Activated T-cell treated with anti-CD3 and anti-CD28 coated beads, Interleukin-2, amount 50 U/mL, for 48 hours (primary cell): Measurements from ENCODE around the gene CNNM2.

Source experiments
- DNase-seq, 2 experiments: peaks; one replicate each; pipeline ENCODE4 v3.0.0-alpha.2; 2020

The CNNM2 gene

DNA sequence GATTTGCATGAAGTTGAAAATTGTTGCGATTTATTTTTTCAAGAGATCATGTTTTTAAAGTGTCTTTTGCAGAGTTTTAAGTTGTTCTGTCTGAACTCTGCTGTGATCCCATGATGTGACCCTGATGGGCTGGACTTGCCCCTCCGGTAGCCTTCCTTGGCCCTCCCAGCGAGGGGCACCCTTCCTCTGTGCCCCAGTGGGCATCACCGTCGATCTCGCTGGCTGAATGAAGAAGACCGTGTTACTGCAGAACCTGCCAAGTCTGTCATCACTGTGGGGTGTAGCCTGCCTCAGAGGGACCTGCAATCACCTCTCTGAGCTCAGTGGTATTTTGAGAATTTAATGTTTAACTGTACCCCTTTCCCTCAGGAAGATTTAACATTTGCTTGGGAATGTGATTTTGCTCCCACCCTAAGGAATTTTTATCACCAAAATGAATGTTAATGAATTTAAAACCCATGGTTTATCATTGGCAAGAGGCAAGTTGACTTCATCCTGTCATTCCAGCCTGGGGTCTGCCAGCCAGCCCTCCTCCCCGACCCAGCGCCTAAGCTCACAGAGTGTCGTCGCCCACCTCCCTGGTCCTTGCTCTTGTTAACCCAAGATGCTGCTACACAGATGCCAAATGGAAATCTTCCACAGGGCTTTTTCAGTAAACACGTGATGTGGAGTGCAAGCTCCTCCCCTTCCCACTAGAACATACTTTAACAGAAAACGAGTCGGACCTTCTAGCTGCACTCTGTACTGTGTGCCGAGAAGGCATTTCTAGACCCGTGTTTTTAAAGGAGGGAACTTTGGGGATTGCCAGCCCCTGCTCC is 159.6 kb downstream of the CNNM2 start:
- no peak for DNase-seq

DNA sequence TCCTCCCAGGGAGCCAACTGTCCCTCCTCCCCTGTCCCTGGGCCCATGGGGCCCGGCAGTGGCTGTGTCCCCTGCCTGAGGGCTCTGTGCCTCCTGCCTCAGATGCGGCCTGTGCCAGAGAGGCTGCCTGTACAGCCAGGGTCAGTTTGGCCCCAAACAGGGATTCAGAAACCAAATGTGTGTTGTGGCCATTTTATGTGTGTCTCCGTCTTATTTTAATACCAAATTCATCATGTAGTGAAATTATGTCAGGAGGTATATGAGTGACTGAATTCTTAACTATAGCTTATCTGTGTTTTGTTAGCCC is 160.2 kb downstream of the CNNM2 start:
- DNase-seq: no peak

DNA sequence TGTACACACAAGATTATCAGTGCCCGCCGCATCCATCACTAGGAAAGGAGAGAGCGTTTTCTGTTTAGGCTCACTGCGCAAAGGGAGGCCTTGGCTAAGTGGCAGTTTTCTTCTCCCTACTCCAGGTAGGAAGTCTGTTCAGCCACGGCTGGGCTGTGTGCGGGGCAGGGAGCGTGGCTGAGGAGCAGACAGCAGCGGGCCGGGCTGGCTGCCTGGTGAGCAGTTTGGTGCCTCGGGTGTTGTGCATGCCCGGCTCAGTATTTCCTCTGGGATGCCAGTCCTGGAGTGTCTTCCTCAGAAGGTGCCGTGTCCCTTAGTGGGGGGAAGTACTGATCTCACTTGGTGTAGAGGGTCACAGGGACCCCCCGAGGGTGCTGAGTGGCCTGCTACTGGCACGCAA is 160.6 kb downstream of the CNNM2 start:
- DNase-seq: no peak

DNA sequence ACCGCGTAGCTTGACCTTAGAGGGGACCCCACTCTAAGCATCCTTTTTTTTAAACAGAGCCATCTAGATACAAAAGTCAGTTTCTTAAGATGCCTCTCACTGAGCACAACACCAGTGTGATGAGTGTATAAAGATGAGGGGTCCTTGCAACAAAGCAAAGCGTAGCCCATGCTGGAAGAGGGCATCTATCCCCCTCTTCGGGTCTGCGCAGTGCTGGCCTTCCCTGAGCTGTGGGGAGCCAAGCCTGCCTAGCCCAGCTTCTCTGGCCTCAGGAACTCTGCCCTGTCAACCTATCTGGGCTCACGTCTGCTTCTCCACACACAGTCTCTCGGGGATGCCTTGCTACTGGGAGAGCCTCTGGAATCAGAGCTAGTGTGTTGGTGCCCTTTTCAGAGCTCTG is 161.0 kb downstream of the CNNM2 start:
- no peak for DNase-seq

DNA sequence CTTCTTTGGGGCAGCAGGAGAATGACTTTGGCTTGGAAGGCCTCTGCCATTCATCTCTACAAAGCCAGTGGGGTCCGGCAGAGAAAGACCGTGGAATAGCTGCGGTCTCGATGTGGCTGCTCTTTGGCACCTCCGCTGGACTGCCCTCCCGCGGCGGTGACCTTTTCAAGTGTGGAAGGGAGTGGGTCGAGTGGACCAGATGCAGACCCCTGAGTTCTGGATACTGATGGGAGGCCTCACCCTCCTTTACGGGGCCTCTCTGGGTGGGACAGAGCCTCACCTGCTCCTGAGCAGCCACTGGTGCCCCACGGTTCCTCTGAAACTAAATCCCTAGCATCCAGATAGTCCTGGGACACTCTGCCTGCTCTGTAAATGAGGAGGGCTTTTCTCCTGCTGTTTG is 161.9 kb downstream of the CNNM2 start:
- DNase-seq: no peak

DNA sequence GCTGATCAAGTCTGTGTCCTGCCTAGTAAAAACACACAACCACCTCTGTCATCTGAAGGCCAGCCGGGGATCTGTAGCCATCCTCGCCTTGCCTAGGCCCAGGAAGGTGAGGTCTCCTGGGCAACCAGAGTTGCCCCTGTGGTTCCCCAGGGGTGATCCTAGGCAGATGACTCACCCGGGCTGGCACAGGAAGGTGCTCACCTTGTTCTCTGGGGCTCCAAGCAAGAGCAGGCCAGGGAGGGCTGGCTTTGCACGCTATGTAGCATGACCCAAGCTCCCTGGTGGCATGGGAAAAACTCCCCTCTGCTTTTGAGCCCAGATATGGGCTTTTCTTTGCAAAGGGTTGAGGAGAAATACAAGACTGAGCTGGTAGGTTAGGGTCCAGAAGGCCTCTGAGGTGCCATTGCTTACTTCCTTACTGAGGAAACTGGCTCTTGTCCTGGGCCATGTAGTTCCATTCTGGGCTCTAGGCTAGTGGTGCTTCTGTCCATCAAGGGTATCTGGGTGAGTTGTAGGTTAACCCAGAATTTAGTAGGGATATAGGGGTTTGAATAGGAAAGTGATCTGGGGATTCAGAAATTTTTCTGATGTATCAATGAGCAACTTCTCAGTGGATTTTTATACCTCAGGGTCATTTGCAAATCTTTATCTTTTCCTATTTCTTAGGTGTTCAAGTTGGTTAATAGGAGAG is 162.9 kb downstream of the CNNM2 start:
- DNase-seq: no peak

DNA sequence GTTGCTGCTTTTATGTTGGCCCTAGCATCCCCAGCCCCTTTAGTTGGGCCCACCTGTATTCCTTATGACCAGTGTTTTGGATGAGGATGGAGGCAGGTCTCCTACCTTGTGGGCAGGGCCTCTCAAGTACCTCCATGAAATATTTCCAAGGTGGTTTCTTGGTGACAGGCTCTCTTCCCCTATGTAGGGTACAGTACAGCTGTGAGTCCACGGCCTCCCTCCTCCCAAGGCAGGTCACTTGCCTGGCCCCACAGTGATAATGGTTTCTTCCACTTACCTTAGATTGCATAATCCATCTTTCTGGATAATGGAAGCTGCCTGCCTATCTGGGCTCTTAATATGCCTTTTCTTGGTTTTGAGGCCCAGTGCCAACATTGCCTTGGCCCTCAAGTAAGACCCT is 164.6 kb downstream of the CNNM2 start:
- no peak for DNase-seq

DNA sequence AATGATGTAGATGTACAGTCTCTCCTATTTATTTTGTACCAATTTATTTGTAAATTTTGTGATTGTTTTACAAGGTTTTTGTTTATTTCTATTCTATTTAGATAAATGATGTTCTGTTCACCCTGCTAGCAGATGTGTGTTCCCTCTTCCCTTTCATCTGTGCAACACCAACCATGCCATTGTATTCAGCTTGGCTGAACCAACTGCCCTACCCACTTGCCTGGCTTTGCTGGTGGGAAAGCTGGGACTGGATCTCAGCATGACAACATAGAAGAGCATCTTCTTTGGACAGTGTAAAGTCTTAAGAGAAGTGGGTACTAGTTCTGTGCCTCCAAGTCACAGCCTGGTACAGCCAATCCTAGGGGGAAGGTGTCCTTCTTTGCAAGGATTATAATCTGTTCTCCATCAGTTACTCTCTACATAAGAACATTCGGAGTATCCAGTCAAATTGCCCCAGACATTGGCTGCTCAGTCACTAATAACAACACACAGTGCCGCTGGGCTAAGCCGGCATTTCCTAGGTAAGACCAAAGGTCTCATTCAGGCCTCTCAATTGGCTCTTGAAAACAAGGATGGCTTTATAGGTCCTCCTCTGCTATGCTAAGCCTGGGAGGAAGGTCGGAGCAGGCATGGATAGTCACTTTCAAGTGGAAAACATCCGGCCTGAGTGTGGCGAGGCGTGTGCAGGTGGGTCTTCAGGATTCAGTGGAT is 165.3 kb downstream of the CNNM2 start:
- DNase-seq: no peak

DNA sequence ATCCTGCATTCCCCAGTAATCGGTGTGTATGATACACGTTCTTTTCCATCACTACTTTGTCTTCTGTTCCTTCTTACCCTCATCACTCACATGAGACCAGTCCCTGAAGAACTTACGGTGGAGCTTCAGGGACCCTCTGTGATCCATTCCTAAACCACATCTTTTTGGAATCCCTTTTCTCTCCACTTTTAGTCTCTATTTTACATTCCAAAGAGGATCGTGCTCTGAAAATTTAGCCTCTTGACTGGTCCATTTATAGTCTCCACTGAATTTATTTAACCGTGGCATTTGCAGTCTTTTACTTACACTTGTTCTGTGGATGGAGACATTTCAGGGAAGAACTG is 165.9 kb downstream of the CNNM2 start:
- no peak for DNase-seq

DNA sequence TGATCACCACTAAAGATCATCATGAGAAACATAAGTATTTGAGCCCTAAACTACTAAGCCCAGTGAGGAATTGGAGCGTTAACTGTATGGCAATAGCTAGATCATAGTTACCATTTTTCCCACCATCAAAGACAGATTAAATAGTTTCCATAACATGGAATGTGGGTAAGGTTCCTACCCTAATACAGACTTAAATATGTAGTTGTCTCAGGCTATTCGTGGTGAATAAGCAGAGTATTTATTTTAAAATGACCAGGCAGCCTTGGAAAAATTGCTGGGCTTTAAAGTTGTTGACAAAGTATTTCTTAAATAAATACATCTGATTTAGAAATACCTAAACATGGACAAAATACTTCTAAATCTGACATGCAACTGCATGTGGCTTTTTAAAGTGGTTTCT is 168.2 kb downstream of the CNNM2 start:
- no peak for DNase-seq

DNA sequence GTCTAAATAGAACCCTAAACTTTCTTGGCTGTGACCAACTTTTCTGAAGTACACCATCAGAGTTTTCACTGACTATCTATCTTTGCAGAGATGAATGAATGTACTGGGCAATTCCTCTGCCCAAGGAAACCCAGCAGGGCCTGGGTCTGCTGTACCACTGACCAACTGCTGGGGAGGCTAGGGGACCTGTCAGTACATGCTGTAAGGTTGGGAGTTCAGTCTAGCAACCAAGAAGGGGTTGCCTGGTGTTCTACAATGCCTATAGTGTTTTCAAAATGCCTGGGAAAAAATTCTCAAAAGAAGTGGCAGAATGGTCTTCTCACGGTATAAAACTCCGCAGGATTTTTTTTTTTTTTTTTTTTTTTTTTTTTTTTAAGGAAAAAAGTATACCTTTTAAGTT is 168.7 kb downstream of the CNNM2 start:
- no peak for DNase-seq

DNA sequence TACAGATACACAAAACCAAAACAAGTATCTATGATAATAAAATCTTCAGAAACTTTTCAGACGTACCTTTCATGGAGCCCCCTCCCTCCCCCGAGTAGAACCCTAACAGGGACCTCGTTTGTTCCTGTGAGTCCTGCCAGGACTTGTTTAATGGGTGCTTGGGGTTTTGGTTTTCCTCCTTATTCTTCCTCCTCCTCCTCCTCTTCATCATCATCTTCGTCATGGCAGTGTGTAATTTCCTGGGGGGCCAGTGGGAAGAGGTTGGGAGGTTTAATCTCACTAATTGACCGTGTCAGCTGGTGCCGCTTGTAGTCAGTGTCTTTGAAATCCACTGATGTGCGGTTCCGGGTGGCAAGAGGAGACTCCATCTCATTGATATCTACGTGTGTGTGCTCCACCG is 171.4 kb downstream of the CNNM2 start:
- no peak for DNase-seq

DNA sequence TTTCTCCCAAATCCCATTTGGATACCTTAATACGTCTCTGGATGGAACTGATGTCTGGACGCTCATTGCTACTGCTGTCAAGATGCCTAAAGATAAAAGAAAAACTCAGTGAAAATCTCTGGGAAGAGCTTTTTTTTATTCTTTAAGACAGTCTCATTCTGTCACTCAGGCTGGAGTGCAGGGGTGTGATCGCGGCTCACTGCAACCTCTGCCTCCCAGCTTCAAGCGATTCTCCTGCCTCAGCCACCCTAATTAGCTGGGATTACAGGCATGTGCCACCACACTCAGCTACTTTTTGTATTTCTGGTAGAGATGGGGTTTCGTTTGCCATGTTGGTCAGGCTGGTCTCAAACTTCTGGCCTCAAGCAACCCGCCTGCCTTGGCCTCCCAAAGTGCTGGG is 172.8 kb downstream of the CNNM2 start:
- DNase-seq: no peak

DNA sequence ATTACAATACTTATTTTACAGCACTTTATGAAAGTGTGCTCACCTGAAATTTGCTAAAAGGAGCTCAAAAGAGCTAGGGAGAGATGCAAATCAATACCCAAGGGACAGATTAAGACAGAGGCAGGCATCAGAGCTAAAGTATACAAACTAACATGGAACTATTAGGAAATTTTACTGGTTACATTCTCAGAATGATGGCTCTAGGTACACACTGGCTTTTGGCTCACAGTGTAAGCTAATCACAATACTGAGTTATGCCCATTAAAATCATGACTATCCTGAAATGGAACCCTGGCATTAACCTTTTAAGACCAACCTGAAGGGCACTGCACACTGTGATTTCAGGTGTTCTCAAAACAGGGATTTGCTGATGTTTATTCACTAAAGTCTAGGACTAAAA is 176.9 kb downstream of the CNNM2 start:
- no peak for DNase-seq

DNA sequence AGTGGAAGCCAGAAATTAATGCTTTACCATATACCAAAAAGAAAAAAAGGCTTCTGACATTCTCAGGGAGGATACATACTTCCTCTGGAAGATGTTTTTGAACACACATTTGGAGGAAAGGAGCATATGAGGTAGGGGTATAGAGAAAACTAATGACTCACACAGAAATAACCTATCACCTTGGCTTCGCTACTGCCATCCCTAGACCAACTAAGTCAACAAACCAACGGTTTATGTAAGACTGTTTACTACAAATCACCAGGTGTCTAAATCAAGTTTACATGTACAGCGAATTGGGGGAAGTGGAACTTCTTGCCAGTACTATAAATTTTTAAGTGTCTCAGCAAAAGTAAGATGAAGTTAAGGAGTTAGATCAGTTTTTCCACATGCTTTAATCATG is 178.0 kb downstream of the CNNM2 start:
- DNase-seq: no peak

DNA sequence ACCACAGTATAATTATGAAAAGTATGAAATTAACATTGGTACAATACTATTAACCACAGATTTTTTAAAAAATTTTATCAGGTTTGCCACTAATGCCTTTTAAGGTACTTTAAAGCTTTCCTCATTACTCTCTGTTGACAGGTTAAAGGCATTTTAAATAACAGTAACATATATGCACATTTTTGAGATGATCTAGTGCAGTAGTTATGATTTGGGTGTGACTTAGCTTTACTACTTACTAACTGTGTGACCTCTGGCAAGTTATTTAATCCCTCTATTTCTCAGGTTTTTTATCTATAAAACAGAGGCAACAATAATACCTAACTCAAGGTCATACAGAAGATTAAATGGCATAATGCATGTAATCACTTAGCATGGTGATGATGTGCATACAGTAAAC is 180.1 kb downstream of the CNNM2 start:
- no peak for DNase-seq

DNA sequence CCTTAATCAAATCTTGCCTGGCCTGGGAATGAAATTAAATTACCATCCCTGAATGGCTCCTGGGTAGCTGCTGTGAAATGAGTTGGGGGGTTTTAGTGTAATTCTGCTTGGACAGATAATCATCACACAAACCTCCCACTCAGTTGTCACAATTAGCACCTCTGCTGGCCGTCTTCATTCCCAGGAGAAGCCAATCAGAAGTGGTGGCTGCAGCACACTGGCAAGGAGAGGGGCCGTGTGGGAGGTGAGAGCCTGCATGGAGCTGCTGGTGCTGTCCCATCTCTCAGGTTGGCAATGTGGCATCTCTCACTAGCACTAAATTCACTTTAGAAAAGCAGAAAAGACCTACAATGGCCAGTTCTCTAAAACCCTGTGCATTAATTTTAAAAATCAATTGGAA is 182.5 kb downstream of the CNNM2 start:
- DNase-seq: no peak

DNA sequence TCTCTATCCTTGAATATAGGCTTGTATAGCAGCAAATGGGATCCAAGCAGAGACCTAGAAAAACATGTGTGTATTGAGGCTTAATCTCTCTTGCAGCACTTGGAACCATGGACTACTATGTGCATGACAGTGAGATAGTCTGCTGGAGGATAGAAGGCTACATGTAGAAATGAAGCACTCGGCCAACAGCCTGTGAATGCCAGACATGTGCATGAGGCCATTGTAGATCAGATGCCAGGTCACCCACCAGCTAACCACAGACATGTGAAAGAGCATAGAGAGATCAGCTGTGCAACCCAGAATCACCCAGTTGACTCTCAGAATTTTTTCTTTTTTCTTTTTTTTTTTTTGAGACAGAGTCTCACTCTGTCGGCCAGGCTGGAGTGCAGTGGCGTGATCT is 184.1 kb downstream of the CNNM2 start:
- no peak for DNase-seq

DNA sequence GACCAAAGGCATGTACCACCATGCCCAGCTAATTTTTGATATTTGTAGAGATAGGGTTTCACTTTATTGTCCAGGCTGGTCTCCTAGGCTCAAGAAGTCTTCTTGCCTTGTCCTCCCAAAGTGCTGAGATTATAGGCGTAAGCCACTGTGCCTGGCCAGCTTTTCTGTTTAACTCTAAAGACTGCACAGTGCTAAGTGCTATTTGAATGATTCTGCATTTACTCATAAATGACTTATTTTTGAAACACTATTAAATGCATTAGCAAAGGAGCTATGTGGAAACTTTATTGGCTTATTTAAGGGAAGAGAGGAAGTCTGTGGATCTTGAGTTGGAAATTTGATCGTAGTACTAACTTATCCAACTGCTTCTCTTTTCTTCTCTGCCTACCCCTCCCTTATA is 185.9 kb downstream of the CNNM2 start:
- no peak for DNase-seq

DNA sequence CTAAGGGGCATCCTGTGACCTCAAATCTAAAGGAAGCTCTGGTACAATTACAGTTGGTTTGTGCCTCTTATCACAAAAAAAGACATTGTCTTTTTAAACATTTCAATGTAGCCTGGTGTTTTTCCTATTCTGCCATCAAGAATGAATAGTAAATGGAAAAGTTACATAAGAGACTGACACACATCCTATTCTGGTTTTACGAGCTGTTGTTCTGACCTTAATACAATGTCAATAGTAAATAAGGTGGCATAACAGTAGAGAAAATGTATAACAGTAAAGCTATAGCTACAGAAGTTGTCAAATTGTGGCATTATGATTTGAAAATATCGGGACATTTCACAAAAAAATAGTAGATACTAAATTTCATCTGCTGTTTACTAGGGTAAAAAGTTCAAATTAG is 186.6 kb downstream of the CNNM2 start:
- DNase-seq: no peak

DNA sequence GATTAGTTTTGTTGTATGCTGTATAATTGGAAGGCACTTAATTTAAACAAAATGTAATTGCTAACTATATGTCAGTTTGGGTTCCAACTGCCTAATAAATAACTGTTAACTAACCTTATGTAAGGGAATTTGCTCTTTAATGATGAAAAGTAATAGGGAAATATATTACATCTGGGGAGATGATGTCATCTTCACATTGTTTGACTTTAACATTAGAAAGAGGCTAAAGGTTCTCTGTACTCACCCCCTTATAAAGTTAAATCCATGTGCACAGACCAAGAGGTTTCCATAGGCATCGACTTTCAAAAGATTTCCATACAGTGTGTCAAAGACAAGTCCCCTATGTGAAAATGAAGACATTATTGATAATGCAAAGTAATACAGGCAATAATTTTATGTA is 187.4 kb downstream of the CNNM2 start:
- no peak for DNase-seq

DNA sequence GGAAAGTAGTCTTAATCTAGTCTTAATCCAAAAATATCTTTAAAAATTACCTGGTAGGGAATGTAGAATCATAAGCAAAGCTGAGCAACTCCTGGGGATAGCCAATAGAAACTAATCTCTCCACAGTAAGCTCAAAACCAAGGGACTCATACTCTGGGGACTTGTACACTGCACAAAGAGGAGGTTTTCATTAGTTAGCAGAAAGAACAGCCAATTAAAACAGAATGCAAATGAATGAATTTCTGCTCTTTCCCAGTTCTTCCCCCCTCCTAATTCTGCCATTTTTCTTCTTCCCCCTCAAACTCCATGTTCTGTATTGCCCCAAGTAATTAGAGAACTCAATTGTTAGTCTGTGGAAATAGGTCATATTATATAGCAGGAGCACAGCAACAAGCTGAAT is 188.4 kb downstream of the CNNM2 start:
- DNase-seq: no peak

DNA sequence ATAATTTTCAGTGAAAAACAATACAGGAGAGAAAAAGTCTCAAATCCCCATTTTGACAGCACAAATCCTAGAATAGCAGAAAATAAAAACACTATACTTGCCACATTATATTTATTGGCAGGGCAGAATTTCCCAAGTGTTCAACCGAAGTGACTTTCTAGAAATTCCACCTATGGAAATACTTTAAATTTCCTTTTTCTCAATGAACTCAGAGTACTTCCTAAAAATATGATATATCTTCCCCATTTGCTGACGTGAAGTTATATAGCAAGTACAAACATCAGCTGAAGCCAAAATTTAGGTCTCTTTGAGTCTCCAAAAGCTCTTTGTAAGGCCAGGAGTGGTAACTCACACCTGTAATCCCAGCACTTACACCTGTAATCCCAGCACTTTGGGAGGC is 191.7 kb downstream of the CNNM2 start:
- no peak for DNase-seq

DNA sequence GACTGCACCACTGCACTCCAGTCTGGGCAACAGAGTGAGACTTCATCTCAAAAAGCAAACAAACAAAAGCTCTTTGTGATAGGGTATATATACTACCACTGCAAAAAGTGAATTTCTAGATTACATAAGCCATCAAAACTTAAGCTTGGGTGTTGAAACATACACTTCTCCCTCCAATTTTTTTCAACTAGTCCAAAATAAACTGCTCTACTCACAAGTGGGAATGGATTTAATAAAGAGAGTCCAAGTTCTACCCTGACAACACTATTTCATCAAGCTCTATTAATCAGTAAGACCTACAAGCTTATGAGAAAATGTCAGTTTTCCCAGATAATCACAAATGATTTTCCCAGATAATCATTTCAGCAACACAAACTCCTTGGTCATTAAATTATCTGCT is 192.3 kb downstream of the CNNM2 start:
- no peak for DNase-seq
